ENCODE results near the gene MALSU1.

MALSU1 gene

GRCh38 chr7:23337374-23337773 is 38.2 kb downstream of the MALSU1 start:
- no peak for DNase-seq

GRCh38 chr7:23338439-23338838 is 39.3 kb downstream of the MALSU1 start:
- no peak for DNase-seq

- no peak for DNase-seq
These were observed 39.7 kb downstream of the MALSU1 start for GRCh38 chr7:23338863-23339262.

GRCh38 chr7:23341846-23342598 is 42.9 kb downstream of the MALSU1 start:
- DNase-seq, result no peak

GRCh38 chr7:23343102-23343501 is 44.0 kb downstream of the MALSU1 start:
- no peak for DNase-seq

GRCh38 chr7:23343806-23344475 is 44.8 kb downstream of the MALSU1 start:
- DNase-seq, result no peak

GRCh38 chr7:23345601-23346000 is 46.5 kb downstream of the MALSU1 start:
- DNase-seq, result no peak

GRCh38 chr7:23346316-23346715 is 47.2 kb downstream of the MALSU1 start:
- DNase-seq, result peak; percentile 55

GRCh38 chr7:23347033-23347681 is 48.0 kb downstream of the MALSU1 start:
- peak; percentile 40 for DNase-seq

GRCh38 chr7:23347682-23348180 is 48.6 kb downstream of the MALSU1 start:
- DNase-seq, result peak; percentile 75

GRCh38 chr7:23349484-23350157 is 50.5 kb downstream of the MALSU1 start:
- no peak for DNase-seq

- no peak for DNase-seq
These were observed 51.3 kb downstream of the MALSU1 start for GRCh38 chr7:23350466-23350865.

GRCh38 chr7:23353172-23353571 is 54.0 kb downstream of the MALSU1 start:
- no peak for DNase-seq

- DNase-seq, result no peak
These were observed 57.0 kb downstream of the MALSU1 start for GRCh38 chr7:23356168-23356567.

GRCh38 chr7:23356726-23357125 is 57.6 kb downstream of the MALSU1 start:
- DNase-seq, result no peak

- DNase-seq, result peak; percentile 60
These were observed 58.3 kb downstream of the MALSU1 start for GRCh38 chr7:23357190-23358093.

GRCh38 chr7:23358152-23358674 is 59.1 kb downstream of the MALSU1 start:
- DNase-seq, result no peak
